GM04504 (cell line): ENCODE results near the gene RFX3.

ENCODE experiments used
- DNase-seq: peaks from one replicate; pipeline ENCODE4 v3.0.0-alpha.2; 2012; ENCODE audit warnings: low read depth

The RFX3 gene

DNA sequence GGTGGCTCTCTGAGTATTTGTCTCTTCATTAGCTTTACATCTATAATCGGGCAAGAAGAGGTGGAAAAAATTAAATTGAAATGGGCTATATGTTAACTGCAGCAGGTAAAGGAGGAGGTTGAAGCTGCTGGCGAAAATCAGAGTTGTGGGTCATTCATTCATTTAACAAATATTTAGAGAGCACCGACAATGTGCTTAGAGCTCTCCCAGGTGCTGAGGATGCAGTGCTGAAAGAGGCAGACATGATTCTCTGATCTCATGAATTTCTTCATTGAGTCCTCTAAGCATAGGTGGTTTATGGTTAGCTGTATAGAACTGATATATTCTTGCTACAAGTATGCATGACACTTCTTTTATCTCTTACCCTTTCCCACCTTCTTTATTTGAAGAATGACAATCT is 243.4 kb downstream of the RFX3 start:
- DNase-seq = no peak

DNA sequence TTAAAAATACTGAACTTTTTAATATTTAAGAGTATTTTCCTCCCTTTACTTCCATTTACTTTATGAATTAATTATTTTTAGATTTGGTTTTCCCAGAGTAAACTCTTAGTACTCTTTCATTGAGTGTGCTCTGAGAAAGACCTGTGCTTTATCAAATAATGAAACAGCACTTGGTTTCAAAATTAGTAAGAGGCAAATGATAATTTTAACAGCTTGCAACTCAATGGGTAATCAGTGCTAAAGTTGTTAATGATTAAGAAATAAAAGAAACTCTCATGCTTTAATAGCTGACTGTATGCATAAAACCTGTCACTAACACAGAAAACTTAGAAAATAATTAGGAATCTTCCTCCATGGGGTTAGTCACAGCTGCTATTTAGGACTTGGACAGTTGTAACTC is 244.4 kb downstream of the RFX3 start:
- no peak for DNase-seq

DNA sequence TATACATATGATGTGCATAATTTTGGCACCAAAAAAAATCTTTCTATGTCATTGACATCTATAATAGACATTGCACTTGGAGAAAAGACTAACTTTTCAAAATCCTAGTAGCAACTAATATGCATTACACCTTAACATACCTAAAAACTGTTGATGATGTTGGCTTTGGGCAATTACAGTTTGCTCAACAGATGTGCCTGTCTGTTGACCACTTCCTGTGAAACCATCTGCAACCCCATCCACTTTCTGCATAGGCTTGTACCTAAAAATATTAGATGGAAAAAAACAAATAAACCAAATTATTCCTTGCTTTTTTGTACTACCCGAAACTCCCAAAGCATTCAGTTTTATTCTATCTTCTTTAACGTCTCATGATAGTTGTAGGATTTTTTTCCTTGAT is 248.6 kb downstream of the RFX3 start:
- DNase-seq = no peak

DNA sequence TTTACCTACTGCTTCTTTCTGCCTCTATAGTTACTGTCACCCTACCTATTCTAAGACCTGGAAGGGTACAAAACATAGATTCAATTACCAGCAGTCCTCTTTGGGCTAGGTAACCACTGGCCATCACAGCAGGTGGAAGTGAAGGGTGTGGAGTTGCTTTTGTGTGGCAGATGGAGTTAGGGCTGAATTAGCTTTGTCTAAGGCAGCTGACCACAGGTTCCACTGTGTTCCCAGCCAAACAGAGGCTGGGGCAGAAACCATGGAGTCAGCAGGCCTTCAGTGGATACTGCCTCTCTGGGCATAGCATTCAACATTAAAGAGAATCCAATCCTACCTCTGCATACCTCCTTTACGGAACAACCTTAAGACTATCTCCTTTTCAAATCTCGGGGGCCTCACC is 254.2 kb downstream of the RFX3 start:
- DNase-seq = no peak

DNA sequence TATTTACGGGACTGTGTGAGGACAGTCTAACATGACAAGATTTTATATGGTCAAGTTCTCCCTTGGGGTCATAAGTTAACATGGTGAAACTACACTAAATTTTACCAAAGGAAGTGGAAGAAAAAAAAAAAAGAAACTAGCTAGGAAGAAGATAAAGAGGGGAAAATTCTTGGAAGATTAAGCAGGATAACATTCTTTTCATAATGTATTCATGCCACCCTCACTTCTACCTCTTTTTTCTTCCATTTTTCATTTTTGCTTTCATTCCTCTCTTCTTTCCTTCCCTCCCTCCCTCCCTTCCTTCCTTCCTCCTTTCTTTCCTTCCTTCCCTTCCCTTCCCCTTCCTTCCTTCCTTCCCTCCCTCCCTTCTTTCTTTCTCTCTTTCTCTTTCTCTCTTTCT is 254.6 kb downstream of the RFX3 start:
- no peak for DNase-seq

DNA sequence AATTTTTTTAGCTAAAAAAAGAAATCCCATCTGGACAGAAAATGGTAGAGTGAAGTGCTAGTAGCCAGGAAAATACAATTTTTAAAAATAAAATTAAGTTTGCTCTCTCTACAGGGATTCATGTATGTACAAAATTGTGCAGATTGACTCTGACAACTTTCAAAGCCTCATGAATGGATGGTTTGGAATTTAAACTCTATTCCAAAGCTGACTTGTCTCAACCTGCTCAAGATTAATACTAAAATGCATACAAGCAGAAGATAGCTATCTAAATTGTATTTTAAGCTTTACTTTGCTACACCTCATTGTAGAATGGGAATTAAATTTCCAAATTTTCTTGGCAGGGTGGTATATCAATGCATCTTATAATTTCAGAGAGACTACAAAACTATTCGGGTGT is 257.6 kb downstream of the RFX3 start:
- DNase-seq = no peak

DNA sequence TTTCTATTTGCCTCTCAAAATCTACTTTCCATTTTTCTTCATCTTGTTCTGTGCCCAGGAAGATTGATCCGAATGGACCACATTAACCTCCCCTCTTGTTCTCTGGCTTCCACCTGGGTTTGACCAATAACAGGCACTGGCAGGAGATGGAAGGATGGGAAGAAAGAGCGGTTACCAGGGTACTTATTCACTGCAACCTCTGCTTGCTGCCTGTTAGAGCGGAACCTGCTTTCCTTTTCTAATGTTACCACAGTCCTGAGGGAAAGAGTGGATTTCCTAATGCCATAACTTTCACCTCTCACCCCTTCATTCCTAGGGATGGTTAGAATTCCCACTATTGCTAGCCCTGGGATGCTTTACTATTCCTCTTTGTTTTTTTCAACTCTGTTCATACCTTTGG is 262.1 kb downstream of the RFX3 start:
- no peak for DNase-seq

DNA sequence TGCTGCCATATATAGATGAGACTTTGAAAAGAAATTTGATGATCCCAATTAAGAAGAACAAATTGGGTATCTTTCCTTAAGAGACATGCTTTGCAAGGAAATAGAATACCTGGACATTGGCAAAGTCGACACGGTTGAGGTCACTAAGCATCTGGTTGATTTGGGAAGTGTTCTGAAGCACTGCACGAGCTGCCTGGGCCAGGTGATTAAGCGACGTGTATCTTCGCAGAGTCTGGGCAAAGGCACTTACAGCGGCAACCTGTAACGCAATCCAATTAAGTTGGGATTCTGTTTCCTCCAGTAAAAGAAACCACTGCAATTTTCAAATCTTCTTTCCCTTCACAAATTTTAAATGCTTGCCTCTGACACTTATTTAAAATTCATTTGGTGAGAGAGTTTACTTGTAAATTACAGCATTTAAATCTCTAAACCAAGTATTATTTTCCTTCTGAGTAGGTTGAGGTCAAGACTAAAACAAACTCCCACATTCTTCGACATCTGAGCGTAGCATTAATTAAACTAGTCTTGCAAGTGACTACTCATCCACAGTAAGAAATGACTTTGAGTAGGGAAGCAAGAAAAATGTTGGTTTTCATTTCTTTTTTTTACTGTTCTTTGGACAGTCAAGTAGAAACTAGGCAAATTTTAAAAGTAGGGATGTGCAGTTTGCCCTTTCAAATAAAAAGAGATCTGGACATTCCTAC is 262.8 kb downstream of the RFX3 start:
- DNase-seq = no peak

DNA sequence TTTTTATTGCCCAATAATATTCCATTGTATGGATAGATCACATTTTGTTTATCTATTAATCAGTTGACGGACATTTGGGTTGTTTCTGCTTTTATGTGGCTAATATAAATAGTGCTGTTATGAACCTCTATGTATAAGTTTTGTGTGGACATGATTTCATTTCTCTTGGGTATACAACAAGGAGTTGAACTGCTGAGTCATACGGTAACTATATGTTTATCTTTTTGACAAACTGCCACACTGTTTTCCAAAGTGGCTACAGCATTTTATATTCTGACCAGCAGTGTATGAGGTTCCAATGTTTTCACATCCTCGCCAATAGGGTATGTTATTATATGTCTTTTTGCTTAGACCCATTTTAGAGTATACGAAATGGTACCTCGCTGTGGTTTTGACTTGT is 264.3 kb downstream of the RFX3 start:
- no peak for DNase-seq

DNA sequence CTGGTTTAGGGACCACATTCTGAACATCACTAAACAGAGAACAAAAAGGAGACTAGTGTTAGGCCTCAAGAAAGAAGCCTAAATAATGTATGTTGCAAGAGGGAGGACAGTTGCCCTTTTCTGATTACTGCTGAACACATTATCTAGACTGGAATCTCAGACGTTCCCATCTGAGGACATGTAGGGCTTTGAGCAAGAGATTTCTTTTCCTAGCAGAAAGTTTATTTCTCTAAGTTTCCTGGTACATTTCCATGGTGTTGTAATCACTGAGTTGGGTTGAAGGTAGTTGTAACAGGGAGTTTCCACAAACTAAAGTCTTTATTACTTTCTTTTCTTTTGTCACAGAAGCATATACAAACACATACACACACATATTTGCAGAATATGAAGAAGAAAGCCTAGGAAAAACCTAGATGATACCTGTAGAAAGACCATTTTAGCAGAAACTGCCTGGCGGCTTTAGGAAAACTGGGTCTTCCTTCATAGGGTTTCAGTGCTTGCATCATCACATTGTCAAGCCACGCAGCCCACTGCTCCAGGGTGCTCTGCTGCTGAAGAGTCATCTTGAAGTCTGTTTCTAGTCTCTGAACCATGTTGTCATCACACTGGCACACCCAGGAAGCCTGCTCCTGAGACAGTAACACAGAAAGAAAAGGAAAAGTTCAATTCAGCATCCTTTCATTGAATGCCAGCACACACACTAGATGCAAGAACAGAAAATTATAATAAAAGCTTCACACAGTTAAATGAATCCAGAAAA is 269.1 kb downstream of the RFX3 start:
- DNase-seq = no peak

DNA sequence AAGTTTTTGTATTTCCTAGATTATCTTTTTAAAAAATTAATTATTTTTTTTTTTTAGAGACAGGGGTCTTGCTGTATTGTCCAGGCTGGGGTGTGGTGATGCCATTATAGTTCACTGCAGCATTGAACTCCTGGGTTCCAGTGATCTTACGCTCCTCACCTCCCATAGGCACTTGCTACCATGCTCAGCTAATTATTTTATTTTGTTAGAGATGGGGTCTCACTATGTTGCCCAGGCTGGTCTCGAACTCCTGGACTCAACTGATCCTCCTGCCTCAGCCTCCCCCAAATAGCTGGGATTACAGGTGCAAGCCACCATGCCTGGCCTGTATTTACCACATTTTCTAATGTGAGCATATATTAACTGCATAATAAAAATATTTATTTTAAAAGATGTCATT is 274.5 kb downstream of the RFX3 start:
- DNase-seq = no peak

DNA sequence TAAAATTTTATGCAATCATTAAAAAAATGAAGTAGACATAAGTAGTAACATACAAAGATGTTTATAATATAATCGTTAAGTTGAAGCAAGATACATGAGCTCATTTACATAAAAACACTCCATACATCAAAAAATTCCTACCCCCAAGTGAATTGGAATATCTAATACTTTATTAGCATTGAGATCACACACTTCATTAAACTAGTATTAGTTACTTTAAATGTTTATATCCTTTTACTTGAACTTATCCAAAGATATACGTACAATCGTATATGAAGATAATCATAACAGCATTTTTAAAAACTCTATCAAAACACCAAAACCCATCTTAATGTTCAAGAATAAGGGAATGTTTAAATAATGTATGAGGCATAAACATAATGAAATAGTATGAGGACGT is 275.1 kb downstream of the RFX3 start:
- DNase-seq = no peak

DNA sequence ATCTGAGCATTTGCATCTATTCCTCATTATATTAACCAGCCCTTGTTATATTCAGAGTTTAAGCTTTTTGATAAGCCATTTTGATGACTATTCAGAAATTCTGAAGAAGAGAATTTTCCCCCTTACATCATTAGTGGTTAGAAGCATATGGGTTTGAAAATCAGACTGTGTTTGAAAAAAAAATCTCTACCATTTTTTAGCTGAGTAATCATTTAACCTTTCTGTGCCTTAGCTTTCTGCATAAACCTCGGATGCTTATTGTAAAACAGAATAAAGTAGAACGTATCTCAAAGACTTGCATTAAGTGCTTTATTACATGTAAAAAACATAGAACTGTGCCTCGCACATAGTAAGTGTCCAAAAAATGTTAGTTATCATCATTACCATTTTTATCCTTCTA is 278.6 kb downstream of the RFX3 start:
- no peak for DNase-seq

DNA sequence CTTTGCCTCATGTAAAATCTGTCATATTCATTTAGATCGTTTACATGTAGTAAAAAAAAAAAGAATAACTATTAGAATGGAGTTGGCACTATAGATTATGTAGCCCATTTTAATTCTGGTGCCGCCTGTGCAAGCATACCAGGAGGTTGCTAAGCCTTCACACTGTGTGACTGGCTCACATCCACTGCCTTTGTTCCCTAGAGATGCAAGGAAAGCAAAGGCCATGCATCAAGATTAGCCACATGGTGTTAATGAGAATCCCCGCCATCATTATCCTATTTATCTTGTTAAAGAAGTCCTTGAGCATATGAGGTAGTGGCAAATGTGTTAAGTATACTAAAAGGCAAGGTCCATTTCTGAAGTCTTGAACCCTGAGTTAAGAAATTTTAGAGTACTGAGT is 279.6 kb downstream of the RFX3 start:
- no peak for DNase-seq

DNA sequence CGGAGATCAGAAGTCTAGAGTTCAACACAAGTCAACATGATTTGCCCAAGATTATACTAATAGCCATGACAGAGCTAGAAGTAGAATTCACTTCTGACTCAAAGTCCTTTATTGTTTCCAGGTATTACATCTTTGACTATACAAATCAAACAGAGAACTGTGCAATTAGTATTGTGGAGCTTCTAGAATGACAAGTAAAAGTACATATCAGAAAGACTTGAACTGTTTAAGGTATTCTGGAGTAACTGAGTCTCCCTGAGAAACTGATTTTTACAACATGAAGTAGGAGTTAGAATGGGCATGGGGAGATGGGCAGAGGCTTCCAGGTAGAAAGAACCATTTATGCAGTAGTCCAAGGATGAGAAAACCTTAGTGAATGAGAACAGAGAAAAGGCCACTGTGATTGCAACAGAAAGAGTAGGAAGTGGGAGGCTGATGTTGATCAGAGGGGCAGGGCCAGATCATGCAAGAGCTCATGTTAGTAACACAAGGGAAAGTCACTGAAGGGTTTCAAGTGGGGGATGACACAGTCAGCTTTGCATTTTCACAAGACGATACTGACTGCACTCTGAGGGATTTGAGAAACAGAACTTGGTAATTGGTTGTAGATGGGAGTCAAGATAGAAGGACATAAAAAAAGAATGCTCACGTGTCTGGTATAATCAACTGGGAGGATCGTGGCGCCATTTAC is 280.7 kb downstream of the RFX3 start:
- DNase-seq = no peak

DNA sequence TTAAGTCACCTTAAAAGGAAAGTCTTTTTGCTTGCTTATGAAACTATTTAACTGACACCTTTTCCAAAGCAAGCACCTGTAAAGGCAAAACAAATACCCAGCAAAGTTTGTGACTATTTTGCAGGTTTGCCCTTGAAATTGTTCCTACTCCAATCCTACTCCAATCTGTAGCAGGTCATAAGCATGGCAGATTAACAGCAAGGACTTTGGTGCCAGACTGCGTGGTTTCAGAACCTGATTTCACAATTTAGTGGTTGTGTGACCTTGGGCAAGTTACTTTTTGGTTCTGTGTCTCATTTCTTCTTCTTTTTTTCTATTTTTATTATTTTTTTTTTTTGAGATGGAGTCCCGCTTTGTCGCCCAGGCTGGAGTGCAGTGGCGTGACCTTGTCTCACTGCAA is 282.1 kb downstream of the RFX3 start:
- DNase-seq = no peak

DNA sequence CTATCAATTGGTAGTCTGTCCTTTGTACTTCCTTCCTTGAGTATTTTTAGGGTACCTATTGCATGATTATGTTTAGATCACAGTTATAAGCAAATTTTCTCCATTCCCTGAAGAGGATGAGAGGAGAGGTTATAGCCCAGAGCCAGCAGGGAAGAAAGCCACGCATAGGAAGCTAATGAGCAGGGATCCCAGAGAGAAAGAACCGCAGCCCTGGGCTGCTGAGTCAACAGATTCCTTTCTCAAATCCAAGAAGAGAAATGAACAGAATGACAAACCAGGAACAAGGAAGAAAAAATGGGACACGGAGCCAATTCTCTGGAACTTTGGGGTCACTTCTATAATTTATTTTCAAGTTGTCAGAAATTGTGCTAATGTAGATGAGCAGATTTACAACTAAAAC is 284.5 kb downstream of the RFX3 start:
- DNase-seq = no peak

DNA sequence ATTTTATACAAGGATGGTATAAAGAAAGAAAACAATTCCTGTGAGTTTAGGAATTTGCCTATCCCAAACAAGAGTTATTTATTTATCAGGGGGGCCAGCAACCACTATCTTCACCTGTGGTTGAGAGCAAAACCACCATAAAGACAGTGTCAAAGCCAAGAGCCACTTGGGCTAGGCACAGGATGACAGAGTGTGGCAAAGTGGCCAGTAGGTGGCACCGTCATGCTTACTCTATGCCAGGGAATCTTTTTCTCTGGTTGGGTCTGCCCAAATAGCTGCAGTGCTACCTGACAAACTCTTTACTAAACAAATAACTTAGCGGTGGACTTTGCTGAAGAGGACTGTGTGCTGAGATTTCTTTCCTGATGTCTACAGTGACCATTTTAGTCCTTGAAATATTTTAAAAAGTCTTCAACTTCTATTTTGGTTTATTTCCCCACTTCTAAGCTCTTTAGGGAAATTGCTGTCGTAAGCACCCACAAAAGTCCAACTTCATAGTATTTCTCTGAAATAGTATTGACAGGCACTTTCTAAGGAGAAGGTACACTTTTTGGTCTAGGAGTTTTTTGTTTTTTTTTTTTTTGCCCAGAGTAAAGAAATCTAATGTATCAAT is 285.0 kb downstream of the RFX3 start:
- DNase-seq = peak; percentile 22

DNA sequence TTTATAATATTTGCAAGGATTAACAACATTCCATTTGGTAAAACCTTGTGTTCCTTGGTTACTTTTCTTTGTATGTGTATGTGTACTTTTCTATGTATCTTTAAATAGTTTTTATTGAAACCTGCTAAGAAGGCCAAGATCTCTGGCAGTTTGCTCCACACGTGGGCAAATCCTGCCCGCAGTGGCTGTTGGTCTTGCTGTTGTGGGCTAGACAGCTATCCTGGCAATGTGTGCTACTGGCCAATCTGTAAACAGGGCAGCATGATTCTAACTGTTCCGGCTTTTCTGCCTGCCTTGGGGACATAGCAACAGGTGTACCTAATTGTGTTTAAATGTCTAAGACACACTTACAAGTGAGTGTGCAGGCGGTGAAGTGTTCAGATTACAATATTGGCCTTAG is 286.6 kb downstream of the RFX3 start:
- DNase-seq = no peak

DNA sequence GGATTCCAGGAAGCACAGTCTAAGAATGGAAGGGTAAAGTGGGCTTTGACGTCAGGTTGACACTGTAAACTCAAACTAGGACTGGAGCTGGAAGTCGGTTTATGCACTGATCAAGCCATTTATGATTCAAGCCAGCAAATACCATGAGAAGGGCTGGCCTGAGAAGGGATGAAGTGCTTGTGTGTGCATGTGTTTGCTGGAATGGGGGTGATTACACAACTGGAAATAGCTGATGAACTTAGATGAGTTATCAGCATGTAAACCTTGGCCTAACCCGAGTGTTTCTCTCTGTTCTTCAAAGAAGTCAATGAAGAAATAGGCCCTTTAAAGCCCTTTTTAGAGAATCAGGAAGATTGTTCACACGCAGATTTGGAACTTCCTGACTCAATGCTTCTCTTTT is 287.6 kb downstream of the RFX3 start:
- DNase-seq = no peak

DNA sequence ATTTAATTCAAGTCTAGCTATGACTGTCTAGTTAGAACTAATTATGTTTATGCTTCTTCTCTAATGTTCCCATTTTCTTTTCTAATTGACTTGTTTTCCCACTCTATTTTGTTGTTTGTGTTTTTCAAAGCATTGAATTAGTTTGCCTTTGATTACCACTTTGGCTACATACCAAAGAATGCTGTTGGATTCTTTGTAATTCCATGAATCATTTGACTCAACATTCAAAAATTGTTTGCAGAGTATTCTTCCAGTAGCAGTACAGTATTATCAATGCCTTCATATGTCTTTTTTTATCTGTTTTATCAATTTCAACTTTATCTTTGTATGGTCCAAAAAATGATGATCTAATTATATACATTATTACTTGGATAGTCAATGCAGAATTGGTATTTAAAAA is 288.7 kb downstream of the RFX3 start:
- no peak for DNase-seq

DNA sequence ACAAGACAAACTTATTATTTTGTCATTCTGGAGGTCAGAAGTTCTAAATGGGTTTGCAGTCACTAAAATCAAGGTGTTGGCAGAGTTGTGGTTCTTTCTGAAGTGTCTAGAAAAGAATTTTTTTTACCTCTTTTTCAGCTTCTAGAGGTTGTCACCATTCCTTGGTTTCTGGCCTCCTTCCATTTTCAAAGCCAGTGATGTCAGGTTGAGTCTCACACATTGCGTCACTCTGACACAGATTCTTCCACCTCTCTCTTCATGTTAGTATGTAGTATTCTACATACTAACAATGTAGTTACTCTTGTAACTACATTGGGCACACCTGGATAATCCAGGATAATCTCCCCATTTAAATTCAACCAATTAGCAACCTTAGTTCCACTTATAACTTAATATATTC is 290.3 kb downstream of the RFX3 start:
- DNase-seq = no peak

DNA sequence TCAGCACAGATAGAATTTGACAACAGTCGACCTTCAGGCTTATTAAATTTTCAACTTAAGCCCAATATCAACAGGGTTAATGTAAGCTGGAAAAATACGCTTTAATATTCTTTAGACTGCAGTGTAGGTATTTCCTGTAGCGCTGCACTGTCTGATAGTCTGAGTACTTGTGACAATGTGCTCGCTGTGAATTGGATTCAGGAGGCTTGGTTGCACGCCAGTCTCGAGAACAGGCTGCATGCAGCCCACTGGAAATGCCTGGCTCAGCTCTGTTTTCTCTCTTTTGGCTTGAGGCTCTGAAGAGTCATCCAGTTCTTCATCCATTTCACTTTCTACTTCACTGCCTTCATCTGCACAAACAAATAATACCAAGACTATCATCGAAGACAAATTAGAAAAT is 300.9 kb downstream of the RFX3 start:
- DNase-seq = no peak
